Fibroblast of lung (primary cell): ENCODE data around the gene CAMKMT.

Experiments used
- EZH2 ChIP-seq: IDR thresholded peaks from 2 replicates; pipeline ENCODE4 v1.5.1; 2012; ENCODE audit warnings: low read length, control low read depth, mild to moderate bottlenecking; ENCODE audit errors: missing control alignments
- TF ChIP-seq, protein P1 (sequence below), 2 donors: IDR thresholded peaks in 1 of 2; conservative IDR thresholded peaks in 1 of 2; 1 replicate in 1 of 2; 2 replicates in 1 of 2; pipeline ENCODE4 v1.5.1; 2011 to 2012; ENCODE audit warnings: low read length in 2 of 2, control low read depth in 1 of 2, inconsistent platforms in 1 of 2, low read depth in 1 of 2, mild to moderate bottlenecking in 1 of 2

DNA sequence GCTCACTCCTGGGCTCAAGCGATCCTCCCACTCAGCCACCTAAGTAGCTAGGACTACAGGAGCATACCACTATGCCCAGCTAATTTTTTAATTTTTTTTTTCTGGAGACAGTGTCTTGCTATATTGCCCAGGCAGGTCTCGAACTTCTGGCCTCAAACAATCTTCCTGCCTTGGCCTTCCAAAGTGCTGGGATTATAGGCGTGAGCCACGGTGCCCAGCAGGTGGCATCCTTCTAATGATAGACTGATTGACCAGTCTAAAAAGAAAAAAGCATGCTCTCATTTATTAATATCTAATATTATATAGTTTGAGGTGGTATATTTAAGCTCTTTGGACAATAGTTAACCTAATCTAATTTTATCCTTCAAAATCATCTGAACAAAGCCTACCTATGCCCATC lies 198.6 kb downstream of the CAMKMT start:
- TF ChIP-seq, protein P1, sequence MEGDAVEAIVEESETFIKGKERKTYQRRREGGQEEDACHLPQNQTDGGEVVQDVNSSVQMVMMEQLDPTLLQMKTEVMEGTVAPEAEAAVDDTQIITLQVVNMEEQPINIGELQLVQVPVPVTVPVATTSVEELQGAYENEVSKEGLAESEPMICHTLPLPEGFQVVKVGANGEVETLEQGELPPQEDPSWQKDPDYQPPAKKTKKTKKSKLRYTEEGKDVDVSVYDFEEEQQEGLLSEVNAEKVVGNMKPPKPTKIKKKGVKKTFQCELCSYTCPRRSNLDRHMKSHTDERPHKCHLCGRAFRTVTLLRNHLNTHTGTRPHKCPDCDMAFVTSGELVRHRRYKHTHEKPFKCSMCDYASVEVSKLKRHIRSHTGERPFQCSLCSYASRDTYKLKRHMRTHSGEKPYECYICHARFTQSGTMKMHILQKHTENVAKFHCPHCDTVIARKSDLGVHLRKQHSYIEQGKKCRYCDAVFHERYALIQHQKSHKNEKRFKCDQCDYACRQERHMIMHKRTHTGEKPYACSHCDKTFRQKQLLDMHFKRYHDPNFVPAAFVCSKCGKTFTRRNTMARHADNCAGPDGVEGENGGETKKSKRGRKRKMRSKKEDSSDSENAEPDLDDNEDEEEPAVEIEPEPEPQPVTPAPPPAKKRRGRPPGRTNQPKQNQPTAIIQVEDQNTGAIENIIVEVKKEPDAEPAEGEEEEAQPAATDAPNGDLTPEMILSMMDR (conservative IDR thresholded peaks at IDR 0.05 in 1 of 2, IDR thresholded peaks at IDR 0.05 in 1 of 2; ENCODE audit: low read depth in 1 of 2, low read length in 2 of 2) = peak in 1 of 2 donors; percentile 31
- no peak for TF ChIP-seq EZH2
